A549 (cell line): ENCODE data around the gene CA10.

ENCODE experiments used
- ESRRA ChIP-seq: fragments of 150-350 bp; IDR thresholded peaks from 2 replicates; pipeline ENCODE4 v1.6.1; 2014; ENCODE audit warnings: mild to moderate bottlenecking, low read length, borderline replicate concordance
- GATA3 ChIP-seq: IDR thresholded peaks from 2 replicates; pipeline ENCODE4 v1.6.1; 2012; ENCODE audit warnings: borderline replicate concordance
- NR3C1 ChIP-seq: fragments of >200 bp; sonication (Bioruptor Twin); formaldehyde crosslinking; IDR thresholded peaks from 3 replicates; pipeline ENCODE4 v1.6.1; 2017
- RAD21 ChIP-seq, 2 experiments: fragments of >200 bp in 1 of 2; sonication (Bioruptor Twin) in 1 of 2; formaldehyde crosslinking in 1 of 2; IDR thresholded peaks in 1 of 2; conservative IDR thresholded peaks in 1 of 2; 2 replicates in 1 of 2; 3 replicates in 1 of 2; pipeline ENCODE4 v1.6.1; 2012 to 2018; ENCODE audit warnings: inconsistent platforms in 1 of 2
- RCOR1 ChIP-seq: fragments of 150-350 bp; IDR thresholded peaks from 2 replicates; pipeline ENCODE4 v1.6.1; 2014; ENCODE audit warnings: antibody characterized with exemption, low read length, low read depth
- REST ChIP-seq: fragments of 200-600 bp; sonication (generic); IDR thresholded peaks from 2 replicates; pipeline ENCODE4 v1.6.1; 2016; ENCODE audit warnings: antibody characterized with exemption, mild to moderate bottlenecking, moderate library complexity
- RNF2 ChIP-seq: fragments of 200-600 bp; sonication (generic); IDR thresholded peaks from 2 replicates; pipeline ENCODE4 v1.6.1; 2016; ENCODE audit warnings: low read depth, mild to moderate bottlenecking, antibody characterized with exemption, moderate library complexity, borderline replicate concordance
- TF ChIP-seq, protein P1 (sequence below): fragments of >200 bp; sonication (Bioruptor Twin); formaldehyde crosslinking; IDR thresholded peaks from 3 replicates; pipeline ENCODE4 v1.5.1; 2016

GRCh38 chr17:51587516-51587915, 571.0 kb downstream of the CA10 start:
- TF ChIP-seq, protein P1, sequence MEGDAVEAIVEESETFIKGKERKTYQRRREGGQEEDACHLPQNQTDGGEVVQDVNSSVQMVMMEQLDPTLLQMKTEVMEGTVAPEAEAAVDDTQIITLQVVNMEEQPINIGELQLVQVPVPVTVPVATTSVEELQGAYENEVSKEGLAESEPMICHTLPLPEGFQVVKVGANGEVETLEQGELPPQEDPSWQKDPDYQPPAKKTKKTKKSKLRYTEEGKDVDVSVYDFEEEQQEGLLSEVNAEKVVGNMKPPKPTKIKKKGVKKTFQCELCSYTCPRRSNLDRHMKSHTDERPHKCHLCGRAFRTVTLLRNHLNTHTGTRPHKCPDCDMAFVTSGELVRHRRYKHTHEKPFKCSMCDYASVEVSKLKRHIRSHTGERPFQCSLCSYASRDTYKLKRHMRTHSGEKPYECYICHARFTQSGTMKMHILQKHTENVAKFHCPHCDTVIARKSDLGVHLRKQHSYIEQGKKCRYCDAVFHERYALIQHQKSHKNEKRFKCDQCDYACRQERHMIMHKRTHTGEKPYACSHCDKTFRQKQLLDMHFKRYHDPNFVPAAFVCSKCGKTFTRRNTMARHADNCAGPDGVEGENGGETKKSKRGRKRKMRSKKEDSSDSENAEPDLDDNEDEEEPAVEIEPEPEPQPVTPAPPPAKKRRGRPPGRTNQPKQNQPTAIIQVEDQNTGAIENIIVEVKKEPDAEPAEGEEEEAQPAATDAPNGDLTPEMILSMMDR: no peak
- TF ChIP-seq GATA3 (no peak), RCOR1 (no peak), RNF2 (no peak), RAD21 (conservative IDR thresholded peaks at IDR 0.05 in 1 of 2, IDR thresholded peaks at IDR 0.05 in 1 of 2) (no peak), REST (no peak), NR3C1 (no peak), ESRRA (no peak)
